OCI-LY7 (cell line): ENCODE measurements around the gene TUBGCP5. TPM values are rescaled to one million over a fixed set of nuclear protein-coding genes. Genes with fewer than 3 reads are reported as not detected.
"Not testable (repeated sequence)": the region's sequence is repeated elsewhere in the genome, so short reads cannot be mapped to it uniquely, and the experiment has no call there.

Experiments used
- BruUV-seq: library from RNA; stranded (reverse); fragments of 400-500 nt; replicated peaks from 2 replicates; lab custom pipeline; 2021; lab: Mats Ljungman, UMichigan
- CTCF ChIA-PET: fragments of 300-600 bp; sonication (Branson Sonifier 250); formaldehyde crosslinking; loops from one replicate; lab custom pipeline; 2022; ENCODE audit warnings: antibody characterized with exemption; ENCODE audit not compliant: unreplicated experiment; lab: Charles Lee
- POLR2A ChIA-PET: fragments of 300-600 bp; sonication (Branson Sonifier 250); formaldehyde crosslinking; loops from one replicate; lab custom pipeline; 2022; ENCODE audit warnings: antibody characterized with exemption; lab: Charles Lee
- DNase-seq: peaks from one replicate; pipeline ENCODE4 v3.0.0-alpha.2; 2015; ENCODE audit warnings: low spot score
- H2AFZ ChIP-seq: fragments of 200-600 bp; sonication (generic), shearing (Covaris generic); 2 replicates; pipeline ENCODE4 v1.6.1; 2014; ENCODE audit warnings: mild to moderate bottlenecking, antibody characterized with exemption, low read length, moderate library complexity
- H3K27ac ChIP-seq: fragments of 200-600 bp; sonication (generic); 2 replicates; pipeline ENCODE4 v1.5.1; 2014; ENCODE audit warnings: mixed run types, low read depth, mild to moderate bottlenecking, moderate library complexity, low read length, inconsistent platforms; ENCODE audit not compliant: poor library complexity, severe bottlenecking
- H3K36me3 ChIP-seq: fragments of 200-600 bp; sonication (generic); 2 replicates; pipeline ENCODE4 v1.6.1; 2014; ENCODE audit warnings: mild to moderate bottlenecking, antibody characterized with exemption, low read length, moderate library complexity, mixed read lengths; ENCODE audit not compliant: insufficient read depth
- H3K4me1 ChIP-seq: fragments of 200-600 bp; sonication (generic); 2 replicates; pipeline ENCODE4 v1.5.1; 2014; ENCODE audit warnings: mild to moderate bottlenecking, low read length; ENCODE audit not compliant: insufficient read depth, poor library complexity, severe bottlenecking
- H3K4me2 ChIP-seq: fragments of 200-600 bp; sonication (generic); 2 replicates; pipeline ENCODE4 v1.6.1; 2014; ENCODE audit warnings: mild to moderate bottlenecking, low read length
- H3K4me3 ChIP-seq: fragments of 200-600 bp; sonication (generic); 2 replicates; pipeline ENCODE4 v1.5.1; 2014; ENCODE audit warnings: mild to moderate bottlenecking, low read depth, low read length; ENCODE audit not compliant: poor library complexity, severe bottlenecking
- H3K79me2 ChIP-seq: fragments of 200-600 bp; sonication (generic); 2 replicates; pipeline ENCODE4 v1.6.1; 2016; ENCODE audit warnings: low read depth, mild to moderate bottlenecking, low read length, moderate library complexity, mixed read lengths; ENCODE audit not compliant: insufficient read depth
- H3K9me2 ChIP-seq: fragments of 200-600 bp; sonication (generic); 2 replicates; pipeline ENCODE4 v1.6.1; 2016; ENCODE audit warnings: mild to moderate bottlenecking, low read length, mixed read lengths; ENCODE audit not compliant: insufficient read depth
- H3K9me3 ChIP-seq: fragments of 200-600 bp; sonication (generic); 2 replicates; pipeline ENCODE4 v1.6.1; 2014; ENCODE audit warnings: mild to moderate bottlenecking, mixed run types, low read length, mixed read lengths
- H4K20me1 ChIP-seq: fragments of 200-600 bp; sonication (generic); 2 replicates; pipeline ENCODE4 v1.6.1; 2014; ENCODE audit warnings: mild to moderate bottlenecking, antibody characterized with exemption, low read length, moderate library complexity, mixed read lengths; ENCODE audit not compliant: insufficient read depth
- EZH2phosphoT487 ChIP-seq: fragments of 200-600 bp; sonication (generic); IDR thresholded peaks from 2 replicates; pipeline ENCODE4 v1.6.1; 2018; ENCODE audit warnings: low read depth, borderline replicate concordance, mild to moderate bottlenecking, mixed run types, antibody characterized with exemption, low read length, moderate library complexity, mixed read lengths
- intact Hi-C: fragments of 100-400 bp; cut with micrococcal nuclease; formaldehyde crosslinking; loops from one replicate; pipeline ENCODE4 v1.10.0; 2022; ENCODE audit not compliant: unreplicated experiment
- total RNA-seq, 2 experiments: library from RNA; depleted of rRNA in 1 of 2; stranded (reverse); fragments of >200 nt in 1 of 2; shearing (Covaris generic) in 1 of 2; gene quantifications; 2 replicates each; pipeline ENCODE4 v1.2.3, GENCODE V29; 2014 to 2022
- TF ChIP-seq, protein P1 (sequence below): fragments of 200-600 bp; sonication (generic); conservative IDR thresholded peaks from 2 replicates; pipeline ENCODE4 v1.5.1; 2014; ENCODE audit warnings: mild to moderate bottlenecking, antibody characterized with exemption, low read length, moderate library complexity, mixed read lengths

The TUBGCP5 gene
- total RNA-seq, 2 experiments from 2014 or later = 30.9 to 36.3 TPM

DNA sequence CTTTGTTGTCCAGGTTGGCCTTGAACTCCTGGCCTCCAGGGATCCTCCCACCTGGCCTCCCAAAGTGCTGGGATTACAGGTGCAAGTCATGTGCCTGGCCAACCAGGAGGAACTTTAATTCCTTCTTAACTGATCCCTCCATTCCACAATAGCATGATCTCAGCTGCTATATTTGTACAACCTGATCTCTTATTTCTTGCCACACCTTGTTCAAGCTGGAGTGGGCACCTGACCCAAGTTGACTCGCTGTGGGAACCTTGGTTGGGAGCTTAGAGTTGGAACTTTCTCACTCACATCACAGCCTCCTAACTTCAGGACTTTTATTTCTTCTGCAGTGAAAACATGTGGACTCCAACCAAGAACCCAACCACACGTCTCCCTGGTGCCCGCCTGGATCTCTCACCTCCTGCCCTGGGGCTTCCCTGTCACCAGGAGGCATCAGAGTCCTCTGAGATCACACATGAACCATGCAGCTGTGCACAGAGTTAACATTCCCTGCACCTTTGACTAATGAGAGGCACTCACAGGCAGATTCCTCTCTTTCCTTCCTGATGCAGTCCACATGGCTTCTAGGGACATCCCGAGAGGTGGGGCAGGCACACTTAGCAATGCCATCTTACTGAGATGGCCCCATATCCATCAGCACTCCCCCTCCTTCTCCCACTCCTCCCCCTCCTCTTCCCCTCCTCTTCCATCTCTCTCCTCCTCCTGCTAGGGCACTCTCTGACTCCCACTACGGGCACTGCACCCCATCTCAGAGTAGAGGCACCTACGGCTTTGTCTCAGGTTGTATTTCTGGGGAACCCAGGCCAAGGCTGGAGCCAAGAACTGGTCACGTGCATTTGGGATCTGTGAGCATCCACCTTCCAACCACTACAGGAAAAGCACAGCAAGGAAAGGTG lies 49.5 kb downstream of the TUBGCP5 start:
- Histone ChIP-seq H3K27ac (no peak overlapping the region), H3K4me2 (no peak overlapping the region), H3K4me3 (no peak overlapping the region), H3K9me3 (no peaks in the 10 kb centered on the region), H3K36me3 (peaks cover 12% of the 10 kb centered on the region), H3K4me1 (no peaks in the 10 kb centered on the region), H3K79me2 (no peaks in the 10 kb centered on the region), H3K9me2 (no peaks in the 10 kb centered on the region), H2AFZ (no peak overlapping the region), H4K20me1 (no peaks in the 10 kb centered on the region)
- intact Hi-C loops = no loop called here
- TF ChIP-seq, protein P1, sequence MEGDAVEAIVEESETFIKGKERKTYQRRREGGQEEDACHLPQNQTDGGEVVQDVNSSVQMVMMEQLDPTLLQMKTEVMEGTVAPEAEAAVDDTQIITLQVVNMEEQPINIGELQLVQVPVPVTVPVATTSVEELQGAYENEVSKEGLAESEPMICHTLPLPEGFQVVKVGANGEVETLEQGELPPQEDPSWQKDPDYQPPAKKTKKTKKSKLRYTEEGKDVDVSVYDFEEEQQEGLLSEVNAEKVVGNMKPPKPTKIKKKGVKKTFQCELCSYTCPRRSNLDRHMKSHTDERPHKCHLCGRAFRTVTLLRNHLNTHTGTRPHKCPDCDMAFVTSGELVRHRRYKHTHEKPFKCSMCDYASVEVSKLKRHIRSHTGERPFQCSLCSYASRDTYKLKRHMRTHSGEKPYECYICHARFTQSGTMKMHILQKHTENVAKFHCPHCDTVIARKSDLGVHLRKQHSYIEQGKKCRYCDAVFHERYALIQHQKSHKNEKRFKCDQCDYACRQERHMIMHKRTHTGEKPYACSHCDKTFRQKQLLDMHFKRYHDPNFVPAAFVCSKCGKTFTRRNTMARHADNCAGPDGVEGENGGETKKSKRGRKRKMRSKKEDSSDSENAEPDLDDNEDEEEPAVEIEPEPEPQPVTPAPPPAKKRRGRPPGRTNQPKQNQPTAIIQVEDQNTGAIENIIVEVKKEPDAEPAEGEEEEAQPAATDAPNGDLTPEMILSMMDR = 0 out of 2 replicates have a peak, but pooled peaks have one; percentile 23
- TF ChIP-seq EZH2phosphoT487 = no peak
- BruUV-seq = no TSS peak
- CTCF ChIA-PET = no interaction called here
- no peak for DNase-seq
- POLR2A ChIA-PET = no interaction called here

DNA sequence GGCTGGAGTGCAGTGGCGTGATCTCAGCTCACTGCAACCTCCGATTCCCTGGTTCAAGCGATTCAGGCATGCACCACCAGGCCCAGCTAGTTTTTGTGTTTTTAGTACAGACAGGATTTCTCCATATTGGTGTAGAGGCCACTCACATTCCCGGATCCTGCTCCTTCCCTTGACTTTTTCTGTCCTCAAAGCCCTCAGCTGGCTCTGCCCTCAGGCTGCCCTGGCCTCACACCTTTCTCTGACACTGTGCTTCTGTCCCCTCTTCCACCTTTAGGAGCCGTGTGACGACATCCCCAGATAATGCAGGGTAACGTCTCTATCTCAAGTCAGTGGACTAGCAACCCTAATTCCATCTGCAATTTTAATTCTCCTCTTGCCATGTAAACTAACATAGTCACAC lies 50.6 kb downstream of the TUBGCP5 start:
- ChIA-PET POLR2A (no interaction called here), CTCF (no interaction called here)
- H3K79me2 ChIP-seq = no peaks in the 10 kb centered on the region
- TF ChIP-seq EZH2phosphoT487 = no peak
- TF ChIP-seq, protein P1 = no peak
- no peak overlapping the region for H3K27ac ChIP-seq
- no peaks in the 10 kb centered on the region for H3K4me1 ChIP-seq
- DNase-seq = no peak
- H4K20me1 ChIP-seq = no peaks in the 10 kb centered on the region
- no TSS peak for BruUV-seq
- H3K4me2 ChIP-seq = no peak overlapping the region
- no peak overlapping the region for H2AFZ ChIP-seq
- H3K9me2 ChIP-seq = no peaks in the 10 kb centered on the region
- intact Hi-C loops = no loop called here
- peaks cover 2% of the 10 kb centered on the region for H3K36me3 ChIP-seq
- H3K9me3 ChIP-seq = no peaks in the 10 kb centered on the region
- no peak overlapping the region for H3K4me3 ChIP-seq

DNA sequence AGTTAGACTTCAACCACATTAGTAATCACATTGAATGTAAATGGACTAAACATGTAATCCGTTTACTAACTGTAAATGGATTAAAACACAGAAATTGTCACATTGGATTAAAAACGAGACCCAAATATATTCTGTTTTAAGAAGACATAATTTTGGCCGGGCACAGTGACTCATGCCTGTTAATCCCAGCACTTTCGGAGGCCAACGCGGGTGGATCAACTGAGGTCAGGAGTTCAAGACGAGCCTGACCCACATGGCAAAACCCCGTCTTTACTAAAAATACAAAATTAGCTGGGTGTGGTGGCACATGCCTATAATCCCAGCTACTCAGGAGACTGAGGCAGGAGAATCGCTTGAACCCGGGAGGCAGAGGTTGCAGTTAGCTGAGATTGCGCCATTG lies 57.4 kb downstream of the TUBGCP5 start:
- H2AFZ ChIP-seq, H3K4me2 ChIP-seq, H3K27ac ChIP-seq, CTCF ChIA-PET, POLR2A ChIA-PET, H3K9me2 ChIP-seq, H3K4me3 ChIP-seq, H3K36me3 ChIP-seq, H4K20me1 ChIP-seq, BruUV-seq, H3K9me3 ChIP-seq, H3K4me1 ChIP-seq, H3K79me2 ChIP-seq, DNase-seq, intact Hi-C loops: not testable (repeated sequence)
